GM12878 (cell line): ENCODE data around the gene PLTP. TPM values are rescaled to one million over a fixed set of nuclear protein-coding genes. Genes with fewer than 3 reads are reported as not detected.

ENCODE experiments used
- ATAC-seq: fragments of 200-7000 bp; cut with Tn5 transposase; 3 replicates; pipeline ENCODE4 v1.9.1; 2020; ENCODE audit warnings: mild to moderate bottlenecking, moderate library complexity
- BruUV-seq: library from RNA; stranded (reverse); fragments of 400-500 nt; replicated peaks from 2 replicates; lab custom pipeline; 2021; lab: Mats Ljungman, UMichigan
- CTCF ChIA-PET: fragments of 300-600 bp; sonication (Branson Sonifier 250); formaldehyde crosslinking; extraction: SDS; loops from one replicate; lab custom pipeline; 2021; ENCODE audit warnings: inconsistent platforms; lab: Yijun Ruan, JAX
- POLR2A ChIA-PET: fragments of 350-600 bp; formaldehyde crosslinking; extraction: SDS; loops from one replicate; lab custom pipeline; 2021; ENCODE audit warnings: inconsistent platforms; lab: Charles Lee
- RAD21 ChIA-PET: fragments of 300-600 bp; sonication (Branson Sonifier 250); formaldehyde crosslinking; loops from one replicate; lab custom pipeline; 2023; ENCODE audit warnings: antibody characterized with exemption; ENCODE audit not compliant: unreplicated experiment; lab: Charles Lee
- SMC1A ChIA-PET: fragments of 300-600 bp; sonication (Branson Sonifier 250); formaldehyde crosslinking; loops from one replicate; lab custom pipeline; 2023; ENCODE audit not compliant: unreplicated experiment, uncharacterized antibody; lab: Charles Lee
- DNase-seq: peaks from one replicate; pipeline ENCODE4 v3.0.0-alpha.2; 2011; ENCODE audit warnings: low read depth, low spot score
- FAIRE-seq: peaks from 3 replicates; lab custom pipeline; 2011; peaks lifted over from hg19 to GRCh38; lab: Jason Lieb, UNC
- H2AFZ ChIP-seq: 2 replicates; pipeline ENCODE4 v1.6.0; 2011; ENCODE audit warnings: low read depth, low read length, control low read depth; ENCODE audit not compliant: control insufficient read depth
- H3K27ac ChIP-seq: 2 replicates; pipeline ENCODE4 v1.5.1; 2011; ENCODE audit warnings: control low read depth; ENCODE audit not compliant: control insufficient read depth, insufficient read depth
- H3K27me3 ChIP-seq, 2 experiments: replicated peaks in 1 of 2; 2 replicates each; pipeline versions ENCODE4 v1.6.0 to v1.6.1; 2011; ENCODE audit warnings: low read length in 1 of 2; ENCODE audit not compliant: control insufficient read depth in 2 of 2, insufficient read depth in 2 of 2
- H3K36me3 ChIP-seq, 2 experiments: 2 replicates each; pipeline ENCODE4 v1.5.1; 2011; ENCODE audit warnings: low read length in 1 of 2; ENCODE audit not compliant: control insufficient read depth in 2 of 2, insufficient read depth in 2 of 2
- H3K4me1 ChIP-seq: 2 replicates; pipeline ENCODE4 v1.6.1; 2011; ENCODE audit warnings: mild to moderate bottlenecking, low read length, moderate library complexity, mixed read lengths; ENCODE audit not compliant: control insufficient read depth, insufficient read depth
- H3K4me2 ChIP-seq: 2 replicates; pipeline ENCODE4 v1.6.0; 2011; ENCODE audit warnings: control low read depth; ENCODE audit not compliant: control insufficient read depth, insufficient read depth
- H3K4me3 ChIP-seq: fragments of 200-600 bp; sonication (generic); 2 replicates; pipeline ENCODE4 v1.5.1; 2016
- H3K79me2 ChIP-seq: 2 replicates; pipeline ENCODE4 v1.6.0; 2011; ENCODE audit warnings: low read length; ENCODE audit not compliant: control insufficient read depth, insufficient read depth
- H3K9ac ChIP-seq: 2 replicates; pipeline ENCODE4 v1.8.0; 2011; ENCODE audit warnings: low read length, control low read depth, mixed read lengths; ENCODE audit not compliant: control insufficient read depth, insufficient read depth
- H3K9me3 ChIP-seq: replicated peaks from 3 replicates; pipeline ENCODE4 v1.5.1; 2011; ENCODE audit warnings: mild to moderate bottlenecking, low read length; ENCODE audit not compliant: control insufficient read depth, insufficient read depth
- H4K20me1 ChIP-seq: 2 replicates; pipeline ENCODE4 v1.6.0; 2011; ENCODE audit not compliant: control insufficient read depth, insufficient read depth
- ATF2 ChIP-seq: IDR thresholded peaks from 2 replicates; pipeline ENCODE4 v1.6.1; 2012; ENCODE audit warnings: low read length, inconsistent platforms
- CHD1 ChIP-seq: IDR thresholded peaks from 2 replicates; pipeline ENCODE4 v1.6.1; 2012; ENCODE audit warnings: low read depth, low read length, improper control_type of control experiment
- CHD4 ChIP-seq: fragments of 200-600 bp; sonication (generic); IDR thresholded peaks from 2 replicates; pipeline ENCODE4 v1.6.1; 2016; ENCODE audit warnings: mild to moderate bottlenecking
- E4F1 ChIP-seq: fragments of 450-650 bp; IDR thresholded peaks from 2 replicates; pipeline ENCODE4 v1.6.1; 2018; ENCODE audit warnings: borderline replicate concordance, mild to moderate bottlenecking; ENCODE audit not compliant: partially characterized antibody
- JUNB ChIP-seq: IDR thresholded peaks from 2 replicates; pipeline ENCODE4 v1.6.1; 2016; ENCODE audit warnings: antibody characterized with exemption, mild to moderate bottlenecking
- LARP7 ChIP-seq: fragments of 450-650 bp; IDR thresholded peaks from 2 replicates; pipeline ENCODE4 v1.6.1; 2017; ENCODE audit warnings: mild to moderate bottlenecking
- MYC ChIP-seq: IDR thresholded peaks from 2 replicates; pipeline ENCODE4 v1.6.1; 2011; ENCODE audit warnings: mild to moderate bottlenecking, low read length, moderate library complexity, inconsistent platforms; ENCODE audit not compliant: insufficient read depth, insufficient replicate concordance, insufficient read length, severe bottlenecking
- PAX8 ChIP-seq: fragments of 450-650 bp; IDR thresholded peaks from 2 replicates; pipeline ENCODE4 v1.6.1; 2017; ENCODE audit warnings: mild to moderate bottlenecking, moderate library complexity
- RELA ChIP-seq: fragments of 450-650 bp; IDR thresholded peaks from 2 replicates; pipeline ENCODE4 v1.8.0; 2014; ENCODE audit warnings: borderline replicate concordance; ENCODE audit not compliant: partially characterized antibody
- STAT1 ChIP-seq: fragments of 450-650 bp; conservative IDR thresholded peaks from 2 replicates; pipeline ENCODE4 v1.6.1; 2014; ENCODE audit warnings: antibody characterized with exemption, mild to moderate bottlenecking
- ZNF24 ChIP-seq: fragments of 450-650 bp; IDR thresholded peaks from 2 replicates; pipeline ENCODE4 v1.6.1; 2017; ENCODE audit warnings: antibody characterized with exemption, mild to moderate bottlenecking
- ZSCAN29 ChIP-seq: fragments of 450-650 bp; IDR thresholded peaks from 2 replicates; pipeline ENCODE4 v1.6.1; 2017; ENCODE audit warnings: mild to moderate bottlenecking, moderate library complexity
- WGBS: methylation state at CpG from one replicate; pipeline ENCODE4 v1.1.6; 2016; ENCODE audit warnings: low lambda C conversion rate; ENCODE audit not compliant: insufficient replicate concordance, insufficient coverage; ENCODE audit errors: missing lambda C conversion rate; 5-methylcytosine and 5-hydroxymethylcytosine counted together
- in situ Hi-C: fragments of 300-500 bp; cut with MboI; formaldehyde crosslinking; loops from 9 replicates; pipeline ENCODE4 v1.14.3; 2018; ENCODE audit warnings: mixed read lengths
- intact Hi-C: fragments of 100-400 bp; cut with micrococcal nuclease; formaldehyde crosslinking; loops from one replicate; pipeline ENCODE4 v1.14.2; 2022; ENCODE audit not compliant: unreplicated experiment
- polyA plus RNA-seq, 11 experiments: library from polyadenylated mRNA; depleted of rRNA in 4 of 11; unstranded in 6 of 11; stranded (reverse) in 5 of 11; fragments of >200 nt; fragmentation: Nextera tagmentation in 4 of 11; fragmentation: Illumina TruSeq in 1 of 11; extraction: Ambion mirVana in 4 of 11; extraction: Trizol in 1 of 11; gene quantifications; 1 replicate in 1 of 11; 2 replicates in 10 of 11; pipeline versions ENCODE4 v1.2.1 to v1.2.3, GENCODE V29; 2011 to 2016; ENCODE audit warnings: inconsistent platforms in 2 of 11, missing spikeins in 2 of 11, low read depth in 1 of 11
- total RNA-seq, 4 experiments: library from RNA; depleted of rRNA in 3 of 4; stranded (reverse); fragments of >200 nt in 3 of 4; fragmentation: Illumina TruSeq in 1 of 4; extraction: Trizol in 1 of 4; gene quantifications; 2 replicates each; pipeline versions ENCODE4 v1.2.1 to v1.2.3, GENCODE V29; 2013 to 2021

The PLTP gene
- total and polyA plus RNA-seq, 10 of the 15 experiments (the other 5 are each of a cell fraction or from before 2014, with no cell fraction given) = 1.6 to 17.0 (median 7.6) TPM

GRCh38 chr20:45927071-45927878, 15.3 kb upstream of the PLTP start:
- in situ Hi-C loops = no loop called here
- POLR2A ChIA-PET = interaction anchor here (1.2 to 1.4 kb wide), 2 partner anchors 8 to 34 kb away, joined by 3 read pairs; no protein-coding TSS in a partner anchor
- H3K9ac ChIP-seq = no peak overlapping the region
- WGBS = 60% methylated on average over 14 of the region's 14 CpGs
- no TSS peak for BruUV-seq
- H2AFZ ChIP-seq = no peak overlapping the region
- CTCF ChIA-PET = interaction anchor here (1.0 kb wide), 1 partner anchor 8 kb away, joined by 4 read pairs; no protein-coding TSS in a partner anchor
- SMC1A ChIA-PET = interaction anchor here (3.8 kb wide), 1 partner anchor 128 kb away, joined by 11 read pairs; no protein-coding TSS in a partner anchor
- no peak for TF ChIP-seq JUNB
- TF ChIP-seq ZSCAN29 = no peak
- no peak for TF ChIP-seq MYC
- TF ChIP-seq CHD4 = no peak
- TF ChIP-seq ATF2 = no peak
- no peak for TF ChIP-seq PAX8
- no peak for TF ChIP-seq CHD1
- TF ChIP-seq STAT1 = no peak
- TF ChIP-seq RELA = no peak
- no peak for TF ChIP-seq E4F1
- TF ChIP-seq ZNF24 = no peak
- no peak for TF ChIP-seq LARP7
- TF ChIP-seq, all 136 proteins: peak for 0
- Histone ChIP-seq H3K36me3 (no peaks in the 10 kb centered on the region), H3K4me3 (no peak overlapping the region), H3K4me1 (no peaks in the 10 kb centered on the region), H3K4me2 (no peak overlapping the region), H3K79me2 (no peaks in the 10 kb centered on the region), H3K27me3 (no peaks in the 10 kb centered on the region), H3K27ac (no peak overlapping the region), H3K9me3 (no peaks in the 10 kb centered on the region), H4K20me1 (no peaks in the 10 kb centered on the region)
- RAD21 ChIA-PET = no interaction called here
- FAIRE-seq = no peak
- intact Hi-C loops = no loop called here
- DNase-seq = no peak
- no peak for ATAC-seq
